Coronary artery (tissue), 2 donors: ENCODE data around the gene EXOC8.

Experiments used
- DNase-seq: peaks from one replicate; pipeline ENCODE4 v3.0.0-alpha.2; 2017; ENCODE audit warnings: low spot score
- H3K27ac ChIP-seq, 2 donors: fragments of 200-600 bp; sonication (generic); one replicate each; pipeline ENCODE4 v1.5.1; 2016 to 2019
- H3K4me3 ChIP-seq: fragments of 200-600 bp; sonication (generic); 2 replicates; pipeline ENCODE4 v1.5.1; 2016; ENCODE audit warnings: mild to moderate bottlenecking, moderate library complexity
- TF ChIP-seq, protein P1 (sequence below): fragments of 200-600 bp; sonication (generic); IDR thresholded peaks from one replicate; pipeline ENCODE4 v1.5.1; 2019; ENCODE audit warnings: antibody characterized with exemption

Gene EXOC8

DNA sequence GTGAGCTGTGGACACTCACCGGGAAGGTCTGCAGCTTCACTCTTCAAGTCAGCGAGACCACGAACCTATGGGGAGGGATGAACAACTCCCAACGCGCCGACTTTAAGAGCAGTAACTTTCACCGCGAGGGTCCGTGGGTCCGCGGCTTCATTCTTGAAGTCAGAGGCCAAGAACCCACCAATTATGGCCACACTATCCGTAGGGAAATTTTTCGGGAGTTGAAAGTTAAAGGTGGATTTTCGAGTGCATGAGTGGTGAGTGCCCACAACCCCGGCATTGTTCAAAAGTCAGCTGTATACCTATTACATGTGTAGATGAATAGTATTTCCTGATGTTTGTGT is 19.7 kb downstream of the EXOC8 start:
- Histone ChIP-seq H3K27ac (no peak overlapping the region), H3K4me3 (no peak overlapping the region)
- TF ChIP-seq, protein P1, sequence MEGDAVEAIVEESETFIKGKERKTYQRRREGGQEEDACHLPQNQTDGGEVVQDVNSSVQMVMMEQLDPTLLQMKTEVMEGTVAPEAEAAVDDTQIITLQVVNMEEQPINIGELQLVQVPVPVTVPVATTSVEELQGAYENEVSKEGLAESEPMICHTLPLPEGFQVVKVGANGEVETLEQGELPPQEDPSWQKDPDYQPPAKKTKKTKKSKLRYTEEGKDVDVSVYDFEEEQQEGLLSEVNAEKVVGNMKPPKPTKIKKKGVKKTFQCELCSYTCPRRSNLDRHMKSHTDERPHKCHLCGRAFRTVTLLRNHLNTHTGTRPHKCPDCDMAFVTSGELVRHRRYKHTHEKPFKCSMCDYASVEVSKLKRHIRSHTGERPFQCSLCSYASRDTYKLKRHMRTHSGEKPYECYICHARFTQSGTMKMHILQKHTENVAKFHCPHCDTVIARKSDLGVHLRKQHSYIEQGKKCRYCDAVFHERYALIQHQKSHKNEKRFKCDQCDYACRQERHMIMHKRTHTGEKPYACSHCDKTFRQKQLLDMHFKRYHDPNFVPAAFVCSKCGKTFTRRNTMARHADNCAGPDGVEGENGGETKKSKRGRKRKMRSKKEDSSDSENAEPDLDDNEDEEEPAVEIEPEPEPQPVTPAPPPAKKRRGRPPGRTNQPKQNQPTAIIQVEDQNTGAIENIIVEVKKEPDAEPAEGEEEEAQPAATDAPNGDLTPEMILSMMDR = no peak
- DNase-seq = no peak

DNA sequence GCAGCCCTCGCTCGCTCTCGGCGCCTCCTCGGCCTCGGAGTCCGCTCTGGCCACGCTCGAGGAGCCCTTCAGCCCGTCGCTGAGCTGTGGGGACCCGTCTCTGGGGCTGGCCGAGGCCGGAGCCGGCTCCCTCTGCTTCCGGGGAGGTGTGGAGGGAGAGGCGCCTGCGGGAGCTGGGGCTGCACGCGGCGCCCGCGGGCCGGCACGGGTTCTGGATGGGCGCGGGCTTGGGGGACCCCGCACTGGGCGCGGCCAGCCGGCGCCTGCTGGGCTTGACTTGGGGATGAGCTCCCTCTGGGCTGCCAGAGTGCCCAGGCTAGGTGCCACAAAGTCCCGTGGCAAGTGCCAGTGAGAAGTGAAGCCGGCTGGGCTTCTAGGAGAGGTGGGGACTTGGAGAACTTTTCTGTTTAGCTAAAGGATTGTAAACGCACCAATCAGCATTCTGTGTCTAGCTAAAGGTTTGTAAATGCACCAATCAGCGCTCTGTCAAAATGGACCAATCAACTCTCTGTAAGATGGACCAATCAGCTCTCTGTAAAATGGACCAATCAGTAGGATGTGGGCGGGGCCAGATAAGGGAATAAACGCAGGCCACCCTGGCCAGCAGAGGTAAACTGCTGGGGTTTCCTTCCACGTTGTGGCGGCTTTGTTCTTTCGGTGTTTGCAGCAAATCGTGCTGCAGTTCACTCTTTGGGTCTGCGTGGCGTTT is 20.2 kb downstream of the EXOC8 start:
- Histone ChIP-seq H3K27ac (no peak overlapping the region), H3K4me3 (no peak overlapping the region)
- TF ChIP-seq, protein P1 = no peak
- peak; percentile 53 for DNase-seq

DNA sequence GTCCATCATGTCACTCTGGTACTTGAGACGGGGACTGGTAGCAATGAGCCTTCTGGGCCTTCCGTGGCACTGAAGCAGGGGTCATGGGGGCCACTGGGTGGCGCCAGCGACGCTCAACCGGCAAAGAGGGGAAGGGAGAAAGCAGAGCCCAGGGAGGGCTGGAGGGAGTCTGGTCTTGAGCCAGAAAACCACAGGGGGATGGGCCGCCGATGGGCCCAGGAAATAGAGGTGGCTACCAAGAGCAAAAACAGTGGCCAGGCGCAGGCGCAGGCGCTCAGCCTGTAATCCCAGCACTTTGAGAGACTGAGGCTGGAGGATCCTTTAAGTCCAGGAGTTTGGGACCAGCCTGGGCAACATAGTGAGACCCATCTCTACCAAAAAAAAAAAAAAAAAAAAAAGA is 21.8 kb downstream of the EXOC8 start:
- TF ChIP-seq, protein P1 = no peak
- no peak for DNase-seq

DNA sequence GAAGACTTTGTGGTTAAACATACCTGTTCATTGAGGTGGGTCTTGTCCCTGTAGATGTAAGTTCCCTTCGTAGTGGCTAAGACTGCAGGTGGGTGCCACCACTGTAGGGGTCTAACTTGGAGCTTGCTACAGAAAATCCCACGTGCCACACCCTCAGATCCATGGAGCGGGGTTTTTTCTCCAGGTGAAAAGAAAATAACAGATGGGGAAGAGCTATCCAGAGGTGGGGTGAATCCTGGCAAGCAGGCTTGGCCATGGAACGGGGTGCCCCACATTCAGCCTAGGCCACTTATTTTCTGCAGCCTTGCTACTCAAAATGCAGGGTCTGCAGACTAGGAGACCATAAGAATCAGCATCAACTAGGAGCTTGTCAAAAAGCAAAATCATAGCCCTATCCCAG is 24.0 kb downstream of the EXOC8 start:
- TF ChIP-seq, protein P1 = no peak
- no peak overlapping the region for H3K27ac ChIP-seq
- peak; percentile 36 for DNase-seq
- H3K4me3 ChIP-seq = no peak overlapping the region

More for the DNA sequence above, 21.8 kb downstream of the EXOC8 start:
- no peak overlapping the region for H3K27ac ChIP-seq
- H3K4me3 ChIP-seq = no peak overlapping the region

DNA sequence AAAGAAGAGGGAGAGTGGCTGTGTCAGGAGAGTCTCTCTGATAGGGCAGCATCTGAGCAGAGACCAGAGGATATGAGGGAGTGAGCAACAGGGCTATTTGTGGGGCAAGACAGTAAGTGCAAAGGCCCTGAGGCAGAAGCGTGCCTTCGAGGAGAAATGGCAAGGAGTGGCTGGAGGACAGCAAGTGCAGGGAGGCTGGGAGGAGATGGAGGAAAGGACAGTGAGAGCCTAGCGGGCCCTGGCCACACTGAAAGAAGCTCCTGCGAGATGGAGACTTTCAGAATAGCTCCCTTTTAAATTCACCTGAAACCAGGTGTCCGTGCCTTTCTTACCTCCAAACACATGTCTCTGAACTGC is 25.2 kb downstream of the EXOC8 start:
- DNase-seq = peak; percentile 29
- Histone ChIP-seq H3K27ac (no peak overlapping the region), H3K4me3 (no peak overlapping the region)
- TF ChIP-seq, protein P1 = no peak

DNA sequence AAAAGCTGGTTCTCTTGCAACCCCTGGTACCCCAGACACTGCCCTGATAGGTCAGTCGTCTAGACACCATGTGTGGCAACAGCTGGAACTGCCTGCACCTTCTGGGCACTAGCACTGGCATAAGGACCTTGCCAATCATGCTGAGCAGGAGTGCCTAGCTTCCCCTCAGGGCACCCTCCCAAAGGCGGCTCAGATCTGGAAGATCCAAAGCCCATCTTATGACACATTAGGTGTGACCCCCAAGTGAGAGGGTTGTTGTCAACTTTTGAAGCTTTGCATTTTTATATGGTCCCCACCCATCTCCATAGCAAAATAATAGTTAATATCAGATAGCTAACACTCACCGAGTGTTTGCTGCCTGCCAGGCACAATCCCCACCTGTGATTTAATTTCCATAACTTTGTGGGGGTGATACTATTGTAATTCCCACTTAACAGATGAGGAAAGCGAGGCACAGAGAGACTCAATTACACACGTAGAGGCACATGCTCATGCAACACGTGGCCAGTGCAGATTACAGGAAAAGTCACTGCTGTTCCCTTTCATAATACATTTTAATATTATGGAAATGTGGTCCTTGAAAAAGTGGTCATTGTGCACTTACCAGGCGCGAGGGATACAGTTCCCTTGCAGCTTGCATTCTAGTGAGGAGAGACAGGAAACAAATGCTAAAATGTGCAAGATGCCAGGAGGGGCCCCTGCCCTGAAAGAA is 25.8 kb downstream of the EXOC8 start:
- Histone ChIP-seq H3K27ac (no peak overlapping the region), H3K4me3 (no peak overlapping the region)
- TF ChIP-seq, protein P1 = no peak
- DNase-seq = peak; percentile 47

DNA sequence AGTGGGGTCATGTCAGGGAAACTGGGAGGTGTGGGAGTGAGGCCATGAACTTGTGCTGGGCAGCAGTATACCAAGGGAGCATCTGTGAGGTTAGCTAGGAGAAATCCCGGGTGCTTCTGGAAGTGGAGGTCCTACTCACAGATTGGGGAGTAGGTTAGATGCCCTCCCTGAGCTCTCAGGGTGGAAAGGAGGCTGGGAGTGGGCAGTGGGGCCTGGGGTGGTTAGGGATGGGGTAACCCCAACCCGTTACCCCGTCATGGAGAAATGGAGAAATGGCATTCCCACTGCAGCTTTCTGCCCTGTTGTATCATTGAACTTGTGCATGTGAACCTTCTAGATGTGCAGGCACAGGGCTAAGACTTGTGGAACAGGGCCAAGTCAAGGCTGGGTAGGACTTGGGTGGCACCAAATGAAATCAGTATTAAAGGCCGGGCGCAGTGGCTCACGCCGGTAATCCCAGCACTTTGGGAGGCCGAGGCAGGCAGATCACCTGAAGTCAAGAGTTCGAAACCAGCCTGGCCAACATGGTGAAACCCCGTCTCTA is 27.2 kb downstream of the EXOC8 start:
- no peak overlapping the region for H3K4me3 ChIP-seq
- DNase-seq = peak; percentile 49
- H3K27ac ChIP-seq = no peak overlapping the region
- TF ChIP-seq, protein P1 = no peak
